HEK293 (cell line): ENCODE results near the gene UVSSA.

Experiments
- CTCF ChIA-PET: fragments of 350-600 bp; formaldehyde crosslinking; extraction: SDS; loops from one replicate; lab custom pipeline; 2021; ENCODE audit warnings: antibody characterized with exemption; lab: Yijun Ruan, JAX
- POLR2A ChIA-PET: fragments of 300-600 bp; formaldehyde crosslinking; extraction: SDS; loops from one replicate; lab custom pipeline; 2020; ENCODE audit warnings: antibody characterized with exemption, inconsistent platforms; lab: Yijun Ruan, JAX
- H3K27ac ChIP-seq: fragments of 200-500 bp; sonication (Bioruptor generic); 2 replicates; pipeline ENCODE4 v1.5.1; 2014; ENCODE audit warnings: low read depth, low read length, control low read depth, inconsistent platforms; ENCODE audit errors: extremely low read depth
- H3K36me3 ChIP-seq, 2 experiments: fragments of 200-500 bp in 1 of 2; sonication (Bioruptor generic) in 1 of 2; 1 replicate in 1 of 2; 2 replicates in 1 of 2; pipeline ENCODE4 v1.5.1; 2014 to 2017; ENCODE audit warnings: inconsistent platforms in 2 of 2, low read length in 2 of 2; ENCODE audit not compliant: control insufficient read depth in 2 of 2, insufficient read depth in 1 of 2
- H3K4me1 ChIP-seq: fragments of 200-500 bp; sonication (Bioruptor generic); 2 replicates; pipeline ENCODE4 v1.5.1; 2014; ENCODE audit warnings: mild to moderate bottlenecking, low read length, inconsistent platforms; ENCODE audit not compliant: control insufficient read depth, insufficient read depth
- H3K4me3 ChIP-seq: 2 replicates; pipeline ENCODE4 v1.5.1; 2011; ENCODE audit warnings: low read depth, mild to moderate bottlenecking, control low read depth, low read length, moderate library complexity
- H3K9me3 ChIP-seq: fragments of 200-500 bp; sonication (Bioruptor generic); 2 replicates; pipeline ENCODE4 v1.5.1; 2014; ENCODE audit warnings: low read depth, low read length, inconsistent platforms; ENCODE audit not compliant: control insufficient read depth, insufficient read depth
- GLI2 ChIP-seq: fragments of 450-650 bp; formaldehyde crosslinking; IDR thresholded peaks from 2 replicates; pipeline ENCODE4; 2017; ENCODE audit warnings: missing biosample characterization, missing genetic modification characterization, low read depth, borderline replicate concordance
- KLF1 ChIP-seq: fragments of 450-650 bp; formaldehyde crosslinking; IDR thresholded peaks from 2 replicates; pipeline ENCODE4 v1.5.1; 2016; ENCODE audit warnings: missing biosample characterization, missing genetic modification characterization
- OSR2 ChIP-seq: fragments of 450-650 bp; formaldehyde crosslinking; IDR thresholded peaks from 2 replicates; pipeline ENCODE4 v1.5.1; 2016; ENCODE audit warnings: missing biosample characterization, missing genetic modification characterization
- SALL2 ChIP-seq: fragments of 450-650 bp; formaldehyde crosslinking; IDR thresholded peaks from 2 replicates; pipeline ENCODE4 v1.5.0; 2017; ENCODE audit warnings: missing biosample characterization, mild to moderate bottlenecking, missing genetic modification characterization, borderline replicate concordance
- ZBTB1 ChIP-seq: fragments of 450-650 bp; formaldehyde crosslinking; IDR thresholded peaks from 2 replicates; pipeline ENCODE4 v1.5.1; 2016; ENCODE audit warnings: missing biosample characterization, missing genetic modification characterization
- ZEB2 ChIP-seq: fragments of 450-650 bp; formaldehyde crosslinking; IDR thresholded peaks from 2 replicates; pipeline ENCODE4 v1.5.1; 2016; ENCODE audit warnings: missing biosample characterization, missing genetic modification characterization
- ZFP69B ChIP-seq: fragments of 450-650 bp; formaldehyde crosslinking; IDR thresholded peaks from 2 replicates; pipeline ENCODE4 v1.5.1; 2016; ENCODE audit warnings: missing biosample characterization, missing genetic modification characterization
- ZNF112 ChIP-seq: fragments of 450-650 bp; formaldehyde crosslinking; IDR thresholded peaks from 2 replicates; pipeline ENCODE4 v1.5.0; 2017; ENCODE audit warnings: missing biosample characterization, missing genetic modification characterization
- ZNF114 ChIP-seq: fragments of 450-650 bp; formaldehyde crosslinking; IDR thresholded peaks from 2 replicates; pipeline ENCODE4 v1.5.0; 2017; ENCODE audit warnings: missing biosample characterization, missing genetic modification characterization
- ZNF169 ChIP-seq: fragments of 450-650 bp; formaldehyde crosslinking; IDR thresholded peaks from 2 replicates; pipeline ENCODE4 v1.5.1; 2016; ENCODE audit warnings: missing biosample characterization, missing genetic modification characterization
- ZNF223 ChIP-seq: fragments of 450-650 bp; formaldehyde crosslinking; IDR thresholded peaks from 2 replicates; pipeline ENCODE4 v1.5.1; 2016; ENCODE audit warnings: missing biosample characterization, missing genetic modification characterization
- ZNF426 ChIP-seq: fragments of 450-650 bp; formaldehyde crosslinking; IDR thresholded peaks from 2 replicates; pipeline ENCODE4 v1.5.1; 2017; ENCODE audit warnings: missing biosample characterization, missing genetic modification characterization, mild to moderate bottlenecking, inconsistent platforms, moderate library complexity
- ZNF48 ChIP-seq: fragments of 450-650 bp; formaldehyde crosslinking; IDR thresholded peaks from 2 replicates; pipeline ENCODE4 v1.5.1; 2016; ENCODE audit warnings: missing biosample characterization, missing genetic modification characterization
- ZNF521 ChIP-seq: fragments of 450-650 bp; formaldehyde crosslinking; IDR thresholded peaks from 2 replicates; pipeline ENCODE4 v1.5.1; 2017; ENCODE audit warnings: missing biosample characterization, mild to moderate bottlenecking, missing genetic modification characterization
- ZNF529 ChIP-seq: fragments of 450-650 bp; formaldehyde crosslinking; IDR thresholded peaks from 2 replicates; pipeline ENCODE4 v1.5.1; 2017; ENCODE audit warnings: missing genetic modification characterization, missing biosample characterization; ENCODE audit not compliant: insufficient replicate concordance
- ZNF544 ChIP-seq: fragments of 450-650 bp; formaldehyde crosslinking; IDR thresholded peaks from 2 replicates; pipeline ENCODE4 v1.5.0; 2017; ENCODE audit warnings: missing biosample characterization, missing genetic modification characterization
- ZNF548 ChIP-seq: fragments of 450-650 bp; formaldehyde crosslinking; IDR thresholded peaks from 2 replicates; pipeline ENCODE4 v1.5.1; 2016; ENCODE audit warnings: missing biosample characterization, missing genetic modification characterization
- ZNF560 ChIP-seq: fragments of 450-650 bp; formaldehyde crosslinking; IDR thresholded peaks from 2 replicates; pipeline ENCODE4 v1.5.1; 2017; ENCODE audit warnings: missing biosample characterization, missing genetic modification characterization, borderline replicate concordance
- ZNF621 ChIP-seq: fragments of 450-650 bp; formaldehyde crosslinking; IDR thresholded peaks from 2 replicates; pipeline ENCODE4 v1.5.1; 2017; ENCODE audit warnings: missing biosample characterization, missing genetic modification characterization
- ZNF791 ChIP-seq: fragments of 450-650 bp; formaldehyde crosslinking; IDR thresholded peaks from 2 replicates; pipeline ENCODE4 v1.5.1; 2016; ENCODE audit warnings: missing biosample characterization, missing genetic modification characterization
- TF ChIP-seq, protein P1 (sequence below): fragments of 450-650 bp; formaldehyde crosslinking; conservative IDR thresholded peaks from 2 replicates; pipeline ENCODE4 v1.5.1; 2016; ENCODE audit warnings: low read depth, missing biosample characterization, missing genetic modification characterization
- TF ChIP-seq, protein P2 (sequence below): fragments of 450-650 bp; formaldehyde crosslinking; IDR thresholded peaks from 2 replicates; pipeline ENCODE4 v1.5.1; 2016; ENCODE audit warnings: missing biosample characterization, missing genetic modification characterization
- TF ChIP-seq, protein P3 (sequence below): fragments of 450-650 bp; formaldehyde crosslinking; IDR thresholded peaks from 2 replicates; pipeline ENCODE4 v1.5.1; 2016; ENCODE audit warnings: missing biosample characterization, missing genetic modification characterization
- TF ChIP-seq, protein P4 (sequence below): fragments of 450-650 bp; formaldehyde crosslinking; optimal IDR thresholded peaks from 2 replicates; pipeline ENCODE3; 2016; ENCODE audit warnings: missing biosample characterization, mild to moderate bottlenecking, missing genetic modification characterization
- TF ChIP-seq, protein P5 (sequence below): fragments of 450-650 bp; formaldehyde crosslinking; IDR thresholded peaks from 2 replicates; pipeline ENCODE4 v1.5.1; 2016; ENCODE audit warnings: missing biosample characterization, missing genetic modification characterization, borderline replicate concordance

Gene UVSSA

DNA sequence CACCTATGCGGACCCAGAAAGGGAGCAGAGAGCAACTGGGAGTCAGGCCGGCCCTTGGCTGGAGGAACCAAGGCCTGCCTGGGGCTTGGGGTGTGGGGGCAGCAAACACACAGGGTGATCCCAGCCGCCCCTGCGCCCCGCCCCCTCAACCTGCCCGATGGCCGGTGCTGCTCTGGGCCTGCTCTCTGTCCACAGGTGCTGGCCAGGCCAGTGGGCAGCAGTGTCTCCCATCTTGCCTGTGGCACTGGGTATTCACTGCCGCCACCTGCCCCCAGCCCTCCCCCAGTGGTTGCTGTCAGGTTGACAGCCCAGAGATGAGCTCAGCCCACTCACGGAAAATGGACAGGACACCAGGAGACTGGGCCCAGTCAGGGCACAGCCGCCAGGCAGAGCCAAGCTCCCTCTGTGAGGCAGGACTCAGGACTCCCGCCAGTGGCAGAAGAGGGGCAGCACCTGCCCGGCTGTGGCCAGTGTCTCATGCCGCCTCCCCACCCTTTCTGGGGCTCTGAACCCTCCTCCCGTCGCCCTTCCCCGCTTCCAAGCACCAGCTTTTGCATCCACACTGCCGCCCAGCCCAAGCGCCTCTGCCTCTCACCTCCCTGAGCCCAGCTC, 54.5 kb downstream of the UVSSA start:
- Histone ChIP-seq H3K36me3 (no peaks in the 10 kb centered on the region), H3K27ac (no peak overlapping the region), H3K9me3 (no peaks in the 10 kb centered on the region), H3K4me1 (no peaks in the 10 kb centered on the region), H3K4me3 (no peak overlapping the region)
- ChIA-PET POLR2A (interaction anchor here (0.6 kb wide), 1 partner anchor 73 kb away, joined by 3 read pairs; no protein-coding TSS in a partner anchor), CTCF (interaction anchor here (0.7 kb wide), 1 partner anchor 819 kb away, joined by 3 read pairs; no protein-coding TSS in a partner anchor)
- no peak for TF ChIP-seq ZNF223 (tag by site-specific recombination)
- TF ChIP-seq OSR2 (tag by site-specific recombination) = no peak
- no peak for TF ChIP-seq ZNF112 (tag by site-specific recombination)
- no peak for TF ChIP-seq ZNF544 (tag by site-specific recombination)
- TF ChIP-seq, protein P1, sequence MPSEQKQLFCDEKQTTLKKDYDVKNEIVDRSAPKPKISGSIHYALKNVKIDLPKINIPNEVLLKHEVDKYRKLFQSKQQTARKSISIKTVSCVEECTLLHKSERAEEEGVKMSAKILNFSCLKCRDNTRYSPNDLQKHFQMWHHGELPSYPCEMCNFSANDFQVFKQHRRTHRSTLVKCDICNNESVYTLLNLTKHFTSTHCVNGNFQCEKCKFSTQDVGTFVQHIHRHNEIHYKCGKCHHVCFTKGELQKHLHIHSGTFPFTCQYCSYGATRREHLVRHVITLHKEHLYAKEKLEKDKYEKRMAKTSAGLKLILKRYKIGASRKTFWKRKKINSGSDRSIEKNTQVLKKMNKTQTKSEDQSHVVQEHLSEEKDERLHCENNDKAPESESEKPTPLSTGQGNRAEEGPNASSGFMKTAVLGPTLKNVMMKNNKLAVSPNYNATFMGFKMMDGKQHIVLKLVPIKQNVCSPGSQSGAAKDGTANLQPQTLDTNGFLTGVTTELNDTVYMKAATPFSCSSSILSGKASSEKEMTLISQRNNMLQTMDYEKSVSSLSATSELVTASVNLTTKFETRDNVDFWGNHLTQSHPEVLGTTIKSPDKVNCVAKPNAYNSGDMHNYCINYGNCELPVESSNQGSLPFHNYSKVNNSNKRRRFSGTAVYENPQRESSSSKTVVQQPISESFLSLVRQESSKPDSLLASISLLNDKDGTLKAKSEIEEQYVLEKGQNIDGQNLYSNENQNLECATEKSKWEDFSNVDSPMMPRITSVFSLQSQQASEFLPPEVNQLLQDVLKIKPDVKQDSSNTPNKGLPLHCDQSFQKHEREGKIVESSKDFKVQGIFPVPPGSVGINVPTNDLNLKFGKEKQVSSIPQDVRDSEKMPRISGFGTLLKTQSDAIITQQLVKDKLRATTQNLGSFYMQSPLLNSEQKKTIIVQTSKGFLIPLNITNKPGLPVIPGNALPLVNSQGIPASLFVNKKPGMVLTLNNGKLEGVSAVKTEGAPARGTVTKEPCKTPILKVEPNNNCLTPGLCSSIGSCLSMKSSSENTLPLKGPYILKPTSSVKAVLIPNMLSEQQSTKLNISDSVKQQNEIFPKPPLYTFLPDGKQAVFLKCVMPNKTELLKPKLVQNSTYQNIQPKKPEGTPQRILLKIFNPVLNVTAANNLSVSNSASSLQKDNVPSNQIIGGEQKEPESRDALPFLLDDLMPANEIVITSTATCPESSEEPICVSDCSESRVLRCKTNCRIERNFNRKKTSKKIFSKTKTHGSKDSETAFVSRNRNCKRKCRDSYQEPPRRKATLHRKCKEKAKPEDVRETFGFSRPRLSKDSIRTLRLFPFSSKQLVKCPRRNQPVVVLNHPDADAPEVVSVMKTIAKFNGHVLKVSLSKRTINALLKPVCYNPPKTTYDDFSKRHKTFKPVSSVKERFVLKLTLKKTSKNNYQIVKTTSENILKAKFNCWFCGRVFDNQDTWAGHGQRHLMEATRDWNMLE = no peak
- TF ChIP-seq, protein P2, sequence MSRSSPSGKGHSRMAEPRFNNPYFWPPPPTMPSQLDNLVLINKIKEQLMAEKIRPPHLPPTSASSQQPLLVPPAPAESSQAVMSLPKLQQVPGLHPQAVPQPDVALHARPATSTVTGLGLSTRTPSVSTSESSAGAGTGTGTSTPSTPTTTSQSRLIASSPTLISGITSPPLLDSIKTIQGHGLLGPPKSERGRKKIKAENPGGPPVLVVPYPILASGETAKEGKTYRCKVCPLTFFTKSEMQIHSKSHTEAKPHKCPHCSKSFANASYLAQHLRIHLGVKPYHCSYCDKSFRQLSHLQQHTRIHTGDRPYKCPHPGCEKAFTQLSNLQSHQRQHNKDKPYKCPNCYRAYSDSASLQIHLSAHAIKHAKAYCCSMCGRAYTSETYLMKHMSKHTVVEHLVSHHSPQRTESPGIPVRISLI (tag by site-specific recombination) = no peak
- TF ChIP-seq ZNF521 = no peak
- TF ChIP-seq SALL2 (tag by site-specific recombination) = no peak
- no peak for TF ChIP-seq KLF1
- TF ChIP-seq, protein P3, sequence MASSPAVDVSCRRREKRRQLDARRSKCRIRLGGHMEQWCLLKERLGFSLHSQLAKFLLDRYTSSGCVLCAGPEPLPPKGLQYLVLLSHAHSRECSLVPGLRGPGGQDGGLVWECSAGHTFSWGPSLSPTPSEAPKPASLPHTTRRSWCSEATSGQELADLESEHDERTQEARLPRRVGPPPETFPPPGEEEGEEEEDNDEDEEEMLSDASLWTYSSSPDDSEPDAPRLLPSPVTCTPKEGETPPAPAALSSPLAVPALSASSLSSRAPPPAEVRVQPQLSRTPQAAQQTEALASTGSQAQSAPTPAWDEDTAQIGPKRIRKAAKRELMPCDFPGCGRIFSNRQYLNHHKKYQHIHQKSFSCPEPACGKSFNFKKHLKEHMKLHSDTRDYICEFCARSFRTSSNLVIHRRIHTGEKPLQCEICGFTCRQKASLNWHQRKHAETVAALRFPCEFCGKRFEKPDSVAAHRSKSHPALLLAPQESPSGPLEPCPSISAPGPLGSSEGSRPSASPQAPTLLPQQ (tag by site-specific recombination) = no peak
- no peak for TF ChIP-seq ZNF560 (tag by site-specific recombination)
- no peak for TF ChIP-seq ZNF169 (tag by site-specific recombination)
- TF ChIP-seq, protein P4, sequence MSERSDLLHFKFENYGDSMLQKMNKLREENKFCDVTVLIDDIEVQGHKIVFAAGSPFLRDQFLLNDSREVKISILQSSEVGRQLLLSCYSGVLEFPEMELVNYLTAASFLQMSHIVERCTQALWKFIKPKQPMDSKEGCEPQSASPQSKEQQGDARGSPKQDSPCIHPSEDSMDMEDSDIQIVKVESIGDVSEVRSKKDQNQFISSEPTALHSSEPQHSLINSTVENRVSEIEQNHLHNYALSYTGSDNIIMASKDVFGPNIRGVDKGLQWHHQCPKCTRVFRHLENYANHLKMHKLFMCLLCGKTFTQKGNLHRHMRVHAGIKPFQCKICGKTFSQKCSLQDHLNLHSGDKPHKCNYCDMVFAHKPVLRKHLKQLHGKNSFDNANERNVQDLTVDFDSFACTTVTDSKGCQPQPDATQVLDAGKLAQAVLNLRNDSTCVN (tag by site-specific recombination) = no peak

DNA sequence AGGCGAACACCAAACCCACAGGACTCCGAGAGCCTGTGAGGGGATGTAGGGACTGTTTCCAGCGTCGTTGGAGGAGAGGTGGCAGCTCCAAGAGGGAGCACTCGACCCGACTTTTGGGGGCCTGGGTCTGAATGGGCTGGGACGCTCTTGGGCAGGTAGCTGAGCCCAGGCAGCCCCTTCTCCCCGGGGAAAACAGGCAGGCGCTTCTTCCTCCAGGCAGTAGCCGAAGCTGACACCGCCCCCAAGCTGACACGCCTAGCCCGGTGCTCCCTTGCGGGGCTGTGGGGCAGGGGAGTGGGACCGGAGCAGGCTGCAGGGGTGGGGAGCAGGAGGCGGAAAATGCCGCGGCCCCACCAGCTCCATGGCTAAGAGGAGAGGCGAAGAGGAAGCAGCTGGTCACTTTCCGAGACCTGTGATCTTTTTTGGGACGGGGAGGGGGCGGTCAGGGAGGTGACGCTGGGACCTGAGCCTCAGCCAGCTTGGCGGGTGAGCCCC, 55.1 kb downstream of the UVSSA start:
- ChIA-PET POLR2A (no interaction called here), CTCF (interaction anchor here (0.7 kb wide), 1 partner anchor 819 kb away, joined by 3 read pairs; no protein-coding TSS in a partner anchor)
- H3K4me3 ChIP-seq = no peak overlapping the region
- no peaks in the 10 kb centered on the region for H3K36me3 ChIP-seq
- no peaks in the 10 kb centered on the region for H3K4me1 ChIP-seq
- H3K27ac ChIP-seq = no peak overlapping the region
- H3K9me3 ChIP-seq = no peaks in the 10 kb centered on the region
- TF ChIP-seq ZNF426 (tag by site-specific recombination) (no peak), ZNF791 (tag by site-specific recombination) (no peak), ZNF48 (tag by site-specific recombination) (no peak), ZNF529 (tag by site-specific recombination) (no peak), GLI2 (no peak), ZEB2 (tag by site-specific recombination) (no peak), ZFP69B (no peak), ZNF621 (tag by site-specific recombination) (no peak), ZBTB1 (no peak), ZNF548 (no peak), ZNF114 (tag by site-specific recombination) (no peak)
- TF ChIP-seq, protein P5, sequence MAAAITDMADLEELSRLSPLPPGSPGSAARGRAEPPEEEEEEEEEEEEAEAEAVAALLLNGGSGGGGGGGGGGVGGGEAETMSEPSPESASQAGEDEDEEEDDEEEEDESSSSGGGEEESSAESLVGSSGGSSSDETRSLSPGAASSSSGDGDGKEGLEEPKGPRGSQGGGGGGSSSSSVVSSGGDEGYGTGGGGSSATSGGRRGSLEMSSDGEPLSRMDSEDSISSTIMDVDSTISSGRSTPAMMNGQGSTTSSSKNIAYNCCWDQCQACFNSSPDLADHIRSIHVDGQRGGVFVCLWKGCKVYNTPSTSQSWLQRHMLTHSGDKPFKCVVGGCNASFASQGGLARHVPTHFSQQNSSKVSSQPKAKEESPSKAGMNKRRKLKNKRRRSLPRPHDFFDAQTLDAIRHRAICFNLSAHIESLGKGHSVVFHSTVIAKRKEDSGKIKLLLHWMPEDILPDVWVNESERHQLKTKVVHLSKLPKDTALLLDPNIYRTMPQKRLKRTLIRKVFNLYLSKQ (tag by site-specific recombination) = no peak
